GM18868 (cell line): ENCODE measurements around the gene AGL.
"Not testable (repeated sequence)": the region's sequence is repeated elsewhere in the genome, so short reads cannot be mapped to it uniquely, and the experiment has no call there.

Experiments used
- ATAC-seq: cut with Tn5 transposase; IDR thresholded peaks from one replicate; pipeline ENCODE4 v1.9.1; 2021; ENCODE audit warnings: mild to moderate bottlenecking, moderate library complexity; ENCODE audit not compliant: unreplicated experiment

AGL gene

DNA sequence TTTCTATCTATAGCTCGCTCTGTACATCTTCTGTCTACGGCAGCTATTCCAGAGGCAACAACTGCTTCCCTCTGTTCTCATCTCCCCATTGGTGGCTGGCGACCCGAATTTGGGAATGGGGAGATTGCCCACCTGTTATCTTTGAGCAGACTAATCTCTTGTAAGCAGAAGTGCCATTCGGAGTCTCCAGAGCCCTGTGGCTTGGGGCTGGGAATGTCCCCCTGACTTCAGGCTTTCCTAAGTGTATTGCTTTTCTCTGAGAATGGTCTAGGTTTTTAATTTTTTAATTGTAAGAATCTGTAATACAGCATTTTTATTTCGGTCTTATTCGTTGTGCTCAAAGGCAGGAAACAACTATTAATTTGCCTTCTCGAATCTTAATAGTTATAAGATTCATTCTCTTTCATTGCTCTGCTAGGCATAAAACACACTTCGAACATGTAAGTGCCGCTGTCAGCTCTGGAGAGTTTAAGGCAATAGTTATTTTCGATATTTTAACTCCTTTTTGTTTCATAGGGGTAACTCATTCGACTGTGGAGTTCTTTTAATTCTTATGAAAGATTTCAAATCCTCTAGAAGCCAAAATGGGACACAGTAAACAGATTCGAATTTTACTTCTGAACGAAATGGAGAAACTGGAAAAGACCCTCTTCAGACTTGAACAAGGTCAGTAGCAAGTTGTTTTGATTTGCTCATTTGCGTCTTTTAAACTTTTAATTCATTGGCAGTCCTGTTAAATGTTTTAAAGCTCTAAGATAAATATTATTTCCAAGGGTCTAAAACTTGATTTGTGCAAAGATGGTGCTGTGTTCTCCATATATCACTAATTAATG is 514 bp downstream of the AGL start:
- ATAC-seq = peak; percentile 13

- ATAC-seq = no peak
Observed at GRCh38 chr1:99851850-99852454, 1.8 kb downstream of the AGL start.

DNA sequence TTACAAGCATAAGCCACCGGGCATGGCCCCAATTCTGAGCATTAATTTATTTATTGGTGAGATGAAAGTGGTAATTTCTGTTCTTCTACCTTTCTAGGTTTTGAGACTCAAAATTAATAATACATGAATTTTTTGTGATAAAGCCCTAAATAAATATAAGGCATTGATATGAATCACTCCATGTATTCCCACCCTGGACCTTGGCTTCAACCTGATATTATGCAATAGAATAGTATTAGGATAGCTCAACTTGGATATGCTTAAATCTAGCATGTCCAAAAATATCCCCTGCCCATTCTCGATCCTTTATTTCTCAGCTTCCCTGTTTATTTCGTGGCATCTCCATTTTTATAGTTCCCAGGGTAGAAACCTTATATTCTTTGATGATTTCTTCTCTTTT is 2.5 kb downstream of the AGL start:
- no peak for ATAC-seq

GRCh38 chr1:99855914-99856450 is 5.8 kb downstream of the AGL start:
- no peak for ATAC-seq

GRCh38 chr1:99857041-99857440 is 6.9 kb downstream of the AGL start:
- not testable (repeated sequence) for ATAC-seq

GRCh38 chr1:99858286-99858685 is 8.1 kb downstream of the AGL start:
- no peak for ATAC-seq

DNA sequence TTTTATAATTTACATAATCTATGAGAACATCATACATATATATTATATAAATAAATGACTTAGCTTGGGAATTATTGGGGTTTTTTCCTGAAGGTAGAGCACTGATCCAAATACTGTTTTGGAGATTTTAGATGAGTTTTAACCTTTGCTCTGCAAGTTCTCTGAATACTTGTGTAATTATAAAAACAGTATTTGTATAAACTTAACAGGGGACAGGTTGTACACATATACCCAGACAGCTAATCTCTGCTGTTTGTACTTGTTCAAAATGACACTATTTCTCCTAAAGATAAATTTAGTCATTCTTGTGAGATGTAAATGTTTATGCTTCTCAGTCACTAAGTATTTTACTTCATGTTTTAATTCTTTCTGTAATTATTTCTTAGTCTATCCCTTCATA is 8.7 kb downstream of the AGL start:
- ATAC-seq = no peak

DNA sequence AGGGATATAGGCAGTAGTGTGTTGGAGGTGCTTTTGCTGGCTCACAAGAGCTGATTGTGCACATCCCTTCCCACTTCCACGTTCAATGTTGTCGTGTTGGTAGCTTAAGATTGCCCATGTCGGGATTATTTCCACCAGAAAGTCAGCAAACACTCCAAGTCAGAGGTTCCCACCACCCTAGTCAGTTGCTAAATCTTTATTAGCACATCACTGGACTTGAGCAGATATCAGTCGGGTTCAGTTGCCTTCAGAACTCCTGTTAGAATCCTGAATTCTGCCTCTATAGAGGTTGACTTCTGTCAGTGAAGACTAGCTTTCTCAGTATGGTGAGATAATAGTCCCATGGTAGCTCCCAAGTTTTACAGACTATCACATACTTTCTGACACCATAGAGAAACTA is 10.5 kb downstream of the AGL start:
- no peak for ATAC-seq

- no peak for ATAC-seq
Observed at GRCh38 chr1:99867682-99868081, 17.5 kb downstream of the AGL start.

DNA sequence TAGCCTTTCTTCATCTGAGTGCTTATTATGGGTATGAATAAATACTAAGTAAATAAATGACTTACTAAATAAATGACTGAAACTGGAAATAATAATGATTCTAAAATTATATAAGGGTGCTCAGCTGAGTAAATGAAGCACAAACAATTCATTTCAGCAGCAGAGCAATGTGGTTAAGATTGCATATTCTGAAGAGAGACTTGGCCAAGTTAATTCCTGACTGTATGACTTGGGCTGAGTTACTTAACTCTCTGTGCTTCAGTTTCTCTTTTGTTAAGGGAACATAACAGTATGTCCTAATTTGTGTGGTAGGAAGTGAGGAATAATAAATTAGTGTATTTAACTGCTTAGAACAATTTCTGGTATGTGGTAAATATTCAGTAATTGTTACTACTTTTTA is 19.1 kb downstream of the AGL start:
- no peak for ATAC-seq

GRCh38 chr1:99869723-99870122 is 19.6 kb downstream of the AGL start:
- no peak for ATAC-seq

DNA sequence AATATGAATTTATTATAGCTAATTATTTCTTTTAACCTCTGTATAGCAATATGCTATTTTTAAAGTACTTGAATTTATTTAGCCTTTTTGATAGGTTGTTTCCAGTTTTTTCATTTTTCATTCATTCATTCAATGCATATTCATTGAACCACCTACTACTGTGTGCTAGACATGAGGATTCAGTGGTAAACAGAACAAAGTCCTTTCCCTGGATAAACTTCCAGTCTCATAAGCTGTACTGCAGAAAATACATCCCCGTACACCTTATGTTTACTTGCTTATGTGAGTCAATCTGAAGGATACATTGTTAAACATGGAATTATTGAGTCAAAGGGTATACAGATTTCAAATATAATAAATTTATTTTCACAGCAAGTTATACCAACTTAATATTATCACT is 21.9 kb downstream of the AGL start:
- ATAC-seq = no peak

DNA sequence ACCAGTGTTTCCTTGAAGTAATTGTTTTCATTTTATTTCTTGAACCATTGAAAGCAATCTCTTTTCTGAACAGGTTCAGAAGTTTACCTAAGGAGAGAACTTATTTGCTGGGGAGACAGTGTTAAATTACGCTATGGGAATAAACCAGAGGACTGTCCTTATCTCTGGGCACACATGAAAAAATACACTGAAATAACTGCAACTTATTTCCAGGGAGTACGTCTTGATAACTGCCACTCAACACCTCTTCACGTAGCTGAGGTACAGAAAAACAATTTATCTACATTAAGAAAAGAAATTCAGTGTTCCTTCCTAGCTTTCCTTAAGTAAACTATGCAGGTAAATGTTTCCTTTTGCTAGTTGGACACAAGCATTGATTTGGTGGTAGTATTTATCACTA is 27.4 kb downstream of the AGL start:
- no peak for ATAC-seq

GRCh38 chr1:99886179-99886578 is 36.0 kb downstream of the AGL start:
- no peak for ATAC-seq

GRCh38 chr1:99886841-99887240 is 36.7 kb downstream of the AGL start:
- no peak for ATAC-seq

DNA sequence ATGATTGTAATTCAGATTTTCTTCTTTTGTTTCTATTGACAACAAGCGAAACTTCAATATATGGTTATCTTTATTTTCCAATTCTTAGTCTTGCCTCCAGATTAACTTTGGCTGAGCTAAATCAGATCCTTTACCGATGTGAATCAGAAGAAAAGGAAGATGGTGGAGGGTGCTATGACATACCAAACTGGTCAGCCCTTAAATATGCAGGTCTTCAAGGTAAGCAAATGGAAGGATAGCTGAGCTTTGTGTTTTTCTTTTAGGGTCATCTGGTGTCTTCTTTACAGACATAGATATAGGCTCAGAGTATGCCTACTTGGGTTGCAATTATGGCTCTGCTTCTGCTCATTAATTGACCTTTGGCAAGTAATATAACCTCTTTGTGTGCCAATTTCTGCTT is 37.7 kb downstream of the AGL start:
- no peak for ATAC-seq

GRCh38 chr1:99891997-99892396 is 41.8 kb downstream of the AGL start:
- no peak for ATAC-seq

GRCh38 chr1:99903278-99903677 is 53.1 kb downstream of the AGL start:
- ATAC-seq = not testable (repeated sequence)

GRCh38 chr1:99906535-99906934 is 56.4 kb downstream of the AGL start:
- ATAC-seq = no peak

GRCh38 chr1:99917214-99917613 is 67.1 kb downstream of the AGL start:
- no peak for ATAC-seq

GRCh38 chr1:99919220-99919619 is 69.1 kb downstream of the AGL start:
- no peak for ATAC-seq

DNA sequence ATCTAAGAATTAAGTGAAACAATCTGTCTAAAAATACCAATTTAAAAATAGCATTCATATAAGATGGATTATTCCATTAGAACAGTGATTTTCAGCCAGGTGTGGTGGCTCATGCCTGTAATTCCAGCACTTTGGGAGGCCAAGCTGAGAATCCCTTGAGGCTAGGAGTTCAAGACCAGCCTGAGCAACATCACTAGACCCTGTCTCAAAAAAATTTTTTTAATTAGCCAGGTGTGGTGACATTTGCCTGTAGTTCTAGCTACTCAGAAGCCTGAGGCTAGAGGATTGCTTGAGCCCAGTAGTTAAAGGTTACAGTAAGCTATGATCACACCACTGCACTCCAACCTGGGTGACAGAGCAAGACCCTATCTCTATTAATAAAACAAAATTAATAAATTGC is 84.6 kb downstream of the AGL start:
- no peak for ATAC-seq
